HG02798 (cell line): ENCODE measurements around the gene PTCH2.
A peak's percentile ranks its signal among the peaks of the same experiment; 100 is the strongest.
"Not testable (repeated sequence)": the region's sequence is repeated elsewhere in the genome, so short reads cannot be mapped to it uniquely, and the experiment has no call there.

Experiments
- ATAC-seq: cut with Tn5 transposase; IDR thresholded peaks from one replicate; pipeline ENCODE4 v1.9.1; 2021; ENCODE audit warnings: mild to moderate bottlenecking; ENCODE audit not compliant: unreplicated experiment, poor library complexity

The PTCH2 gene

DNA sequence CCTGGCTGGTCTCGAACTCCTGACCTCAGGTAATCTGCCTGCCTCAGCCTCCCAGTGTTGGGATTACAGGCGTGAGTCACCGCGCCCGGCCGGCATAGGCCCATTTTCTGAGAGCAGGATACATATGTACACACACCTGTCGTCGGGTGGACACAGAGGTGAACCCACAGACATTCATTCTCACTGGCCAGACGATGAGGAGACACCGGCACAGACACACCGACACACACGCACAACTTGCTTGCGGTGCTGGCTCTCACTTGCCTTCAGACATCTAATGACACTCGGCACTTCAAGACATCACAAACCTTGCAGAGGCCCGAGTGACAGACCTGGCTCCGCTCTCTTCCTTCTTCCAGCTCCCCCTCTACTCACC is 579 bp downstream of the PTCH2 start:
- ATAC-seq: no peak

DNA sequence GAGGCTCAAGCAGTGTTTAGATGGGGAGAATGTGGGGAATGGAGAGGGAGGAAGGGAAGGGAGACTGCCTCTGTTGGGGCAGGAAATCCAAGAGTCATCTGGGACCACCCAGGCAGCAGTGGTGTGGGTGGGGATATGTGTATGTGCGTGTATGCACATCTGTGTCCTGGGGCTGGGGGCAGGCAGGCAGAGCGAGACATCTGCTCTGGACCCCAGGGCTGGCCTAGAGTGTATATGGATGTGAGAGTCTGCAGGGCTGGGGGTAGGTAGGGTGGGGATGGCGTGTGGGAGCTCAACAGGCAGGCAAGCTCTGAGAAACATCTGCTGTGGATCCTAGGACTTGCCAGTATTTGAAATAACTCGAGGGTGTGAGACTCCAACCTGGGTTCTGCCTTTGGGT is 3.5 kb downstream of the PTCH2 start:
- no peak for ATAC-seq

DNA sequence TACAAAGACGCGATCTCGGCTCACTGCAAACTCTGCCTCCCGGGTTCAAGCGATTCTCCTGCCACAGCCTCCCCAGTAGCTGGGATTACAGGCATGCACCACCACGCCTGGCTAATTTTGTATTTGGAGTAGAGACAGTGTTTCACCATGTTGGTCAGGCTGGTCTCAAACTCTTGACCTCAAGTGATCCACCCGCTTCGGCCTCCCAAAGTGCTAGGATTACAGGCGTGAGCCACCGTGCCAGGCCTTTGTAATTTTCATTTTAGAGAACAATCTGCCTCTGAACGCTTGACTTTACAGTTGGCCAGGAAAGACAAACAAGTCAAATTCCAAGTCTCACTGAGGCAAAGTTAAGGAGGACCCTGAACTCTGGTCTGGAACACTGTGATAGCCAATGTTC is 4.8 kb downstream of the PTCH2 start:
- ATAC-seq: not testable (repeated sequence)

DNA sequence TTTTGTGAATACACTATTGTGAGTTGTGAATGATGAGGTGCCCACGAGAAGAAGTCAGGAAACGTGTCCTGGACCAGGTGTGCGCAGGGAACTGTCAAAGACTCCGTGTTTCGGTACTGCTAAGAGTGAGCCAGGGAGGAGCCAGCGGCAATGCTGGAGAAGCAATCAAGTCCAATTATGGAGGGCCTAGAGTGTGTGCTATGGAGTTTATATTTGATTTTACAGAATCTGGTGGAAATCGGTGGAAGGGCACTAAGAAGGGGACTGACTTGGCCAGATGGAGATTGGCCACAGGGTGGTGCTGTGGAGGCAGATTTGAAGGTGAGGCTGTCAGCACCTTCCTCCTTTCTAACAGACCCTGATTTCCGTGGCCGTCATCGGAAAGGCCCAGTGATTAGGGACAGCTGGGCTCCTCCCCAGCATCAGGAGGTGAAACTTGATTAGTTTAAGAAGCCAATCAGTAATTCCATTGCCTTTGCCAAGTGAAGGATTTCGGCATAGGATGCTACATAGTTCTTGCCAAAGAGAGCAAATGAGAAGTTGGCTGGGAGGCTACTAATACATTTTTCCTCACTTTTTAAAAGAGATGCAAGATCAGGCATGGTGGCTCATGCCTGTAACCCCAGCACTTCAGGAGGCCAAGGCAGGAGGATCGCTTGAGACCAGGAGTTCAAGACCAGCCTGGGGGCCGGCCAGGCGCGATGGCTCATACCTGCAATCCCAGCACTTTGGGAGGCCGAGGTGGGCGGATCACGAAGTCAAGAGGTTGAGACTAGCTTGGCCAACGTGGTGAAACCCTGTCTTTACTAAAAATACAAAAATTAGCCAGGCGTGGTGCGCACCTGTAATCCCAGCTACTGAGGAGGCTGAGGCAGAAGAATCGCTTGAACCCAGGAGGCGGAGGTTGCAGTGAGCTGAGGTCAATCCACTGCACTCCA is 7.0 kb downstream of the PTCH2 start:
- ATAC-seq: peak; percentile 67

DNA sequence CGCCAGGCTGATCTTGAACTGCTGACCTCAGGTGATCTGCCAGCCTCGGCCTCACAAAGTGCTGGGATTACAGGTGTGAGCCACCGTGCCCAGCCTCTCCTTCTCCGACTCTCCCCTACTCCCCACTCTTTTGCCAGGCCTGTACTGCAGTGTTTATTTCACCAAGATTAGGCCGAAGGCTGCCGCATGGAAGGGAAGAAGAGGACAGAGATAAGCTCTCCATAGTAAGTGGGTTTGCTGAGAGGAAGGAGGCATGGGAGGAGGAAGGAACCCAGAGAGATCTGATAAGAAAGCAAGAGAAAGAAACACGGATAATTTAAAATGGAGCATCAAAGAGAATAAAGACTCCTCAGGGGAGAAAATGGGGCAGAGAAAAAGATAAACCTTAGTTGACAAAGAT is 8.7 kb downstream of the PTCH2 start:
- no peak for ATAC-seq

DNA sequence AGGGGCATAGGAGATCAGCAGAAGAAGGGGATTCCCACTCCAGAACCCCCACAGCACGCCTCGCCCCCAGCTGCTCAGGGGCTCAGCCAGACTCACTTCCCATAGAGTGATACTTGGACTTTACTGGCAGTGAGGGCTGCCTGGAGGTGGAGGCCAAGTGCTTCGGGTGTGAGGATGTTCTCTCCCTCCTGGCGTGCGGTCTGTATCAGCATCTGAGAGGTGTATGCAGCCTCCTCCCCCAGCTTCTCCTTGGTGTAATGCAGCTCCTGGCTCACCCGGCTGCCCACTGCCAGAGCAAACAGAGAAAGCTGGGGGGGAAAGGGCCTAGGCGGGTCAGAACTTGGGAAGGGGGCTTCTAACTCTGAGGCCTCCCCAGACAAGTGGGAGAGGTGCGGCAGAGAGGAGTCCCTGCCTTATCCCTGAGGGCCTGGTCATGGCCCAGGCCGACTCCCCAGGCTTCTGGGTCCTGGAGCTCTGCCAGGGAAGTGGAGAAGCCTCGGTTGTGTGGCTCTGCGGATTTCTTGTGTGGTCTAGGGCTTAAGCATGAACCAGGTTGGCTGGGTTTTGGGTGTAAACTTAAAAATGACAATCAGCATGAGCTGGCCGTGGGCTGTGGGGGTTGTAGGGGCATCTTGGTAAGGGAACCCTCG is 10.9 kb downstream of the PTCH2 start:
- no peak for ATAC-seq

DNA sequence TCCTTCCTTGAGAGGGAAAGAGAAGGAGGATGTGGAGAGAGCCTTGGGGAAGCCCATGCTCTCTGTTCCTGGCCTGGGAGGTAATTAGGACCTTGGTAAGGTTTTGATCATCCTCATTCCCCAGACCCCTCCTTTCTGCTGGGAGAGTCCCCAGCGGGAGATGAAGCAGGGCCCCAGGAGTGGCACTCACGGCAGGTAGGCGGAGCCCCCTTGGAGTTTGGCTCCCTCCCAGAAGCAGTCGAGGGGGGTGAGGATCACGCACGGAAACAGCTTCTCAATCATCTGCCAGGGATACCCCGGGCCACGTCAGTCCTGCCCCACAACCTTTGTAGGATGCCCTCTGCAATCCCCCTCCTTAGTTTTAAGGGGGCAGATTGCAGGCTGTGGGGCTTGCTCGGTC is 11.5 kb downstream of the PTCH2 start:
- no peak for ATAC-seq

DNA sequence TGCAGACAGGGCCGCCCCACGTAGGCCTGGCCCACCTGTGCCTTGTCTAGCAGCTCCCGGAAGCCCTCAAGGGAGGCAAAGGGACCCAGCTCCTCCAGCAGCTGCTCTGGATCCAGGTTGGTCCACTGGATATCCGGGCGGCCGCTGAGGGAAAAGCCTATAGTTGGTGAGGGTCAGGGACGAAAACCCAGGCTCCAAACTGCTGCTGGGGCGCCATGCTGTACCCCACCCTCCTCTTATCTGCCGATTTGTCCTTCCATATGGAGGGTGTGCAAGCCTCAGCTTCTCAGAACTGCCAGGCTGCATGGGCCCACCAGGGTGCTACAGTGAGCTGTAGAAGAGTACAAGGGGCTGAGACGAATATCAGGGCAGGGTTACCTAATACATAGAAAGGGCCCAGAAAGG is 12.2 kb downstream of the PTCH2 start:
- no peak for ATAC-seq

DNA sequence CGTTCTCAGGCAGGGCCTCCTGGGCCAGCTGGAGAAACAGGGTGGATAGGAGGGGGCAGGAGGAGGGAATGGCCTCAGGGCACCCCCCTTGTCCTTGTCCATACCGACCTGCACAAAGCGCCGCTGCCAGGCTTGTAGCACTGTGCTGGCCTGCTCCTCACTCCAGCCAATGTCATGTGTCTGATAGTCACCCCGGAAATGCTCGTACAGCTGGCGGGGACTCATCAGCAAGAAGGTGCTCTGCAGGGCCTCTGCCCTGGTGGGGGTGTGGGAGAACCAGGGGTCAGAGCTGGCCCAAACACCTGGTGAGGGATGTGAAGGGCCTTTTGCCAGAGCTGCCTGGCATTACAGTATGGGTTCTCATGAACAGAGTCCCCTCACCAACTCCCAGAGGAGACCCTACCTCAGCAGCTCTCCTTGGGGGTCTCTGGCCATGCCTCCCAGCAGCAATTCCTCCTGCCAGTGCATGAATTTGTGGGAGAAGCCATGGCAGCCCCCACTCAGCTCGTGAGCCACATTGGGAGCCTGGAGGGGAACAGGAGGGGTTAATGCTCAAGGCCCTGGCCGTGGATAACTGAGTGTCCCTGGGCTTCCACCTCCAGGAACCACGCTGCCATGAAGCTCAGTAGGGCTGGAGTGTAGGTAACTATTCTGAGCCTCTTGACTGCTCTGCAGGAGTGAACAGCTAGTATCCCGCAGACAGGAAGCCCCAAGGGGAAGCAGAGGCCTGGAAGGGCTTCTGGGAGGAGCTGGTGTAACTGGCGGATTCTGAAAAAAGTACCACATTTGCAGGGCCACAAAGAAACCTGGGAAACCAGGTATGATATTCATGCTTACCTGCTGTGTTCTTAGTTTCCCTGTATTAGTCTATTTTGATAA is 13.3 kb downstream of the PTCH2 start:
- ATAC-seq: no peak

DNA sequence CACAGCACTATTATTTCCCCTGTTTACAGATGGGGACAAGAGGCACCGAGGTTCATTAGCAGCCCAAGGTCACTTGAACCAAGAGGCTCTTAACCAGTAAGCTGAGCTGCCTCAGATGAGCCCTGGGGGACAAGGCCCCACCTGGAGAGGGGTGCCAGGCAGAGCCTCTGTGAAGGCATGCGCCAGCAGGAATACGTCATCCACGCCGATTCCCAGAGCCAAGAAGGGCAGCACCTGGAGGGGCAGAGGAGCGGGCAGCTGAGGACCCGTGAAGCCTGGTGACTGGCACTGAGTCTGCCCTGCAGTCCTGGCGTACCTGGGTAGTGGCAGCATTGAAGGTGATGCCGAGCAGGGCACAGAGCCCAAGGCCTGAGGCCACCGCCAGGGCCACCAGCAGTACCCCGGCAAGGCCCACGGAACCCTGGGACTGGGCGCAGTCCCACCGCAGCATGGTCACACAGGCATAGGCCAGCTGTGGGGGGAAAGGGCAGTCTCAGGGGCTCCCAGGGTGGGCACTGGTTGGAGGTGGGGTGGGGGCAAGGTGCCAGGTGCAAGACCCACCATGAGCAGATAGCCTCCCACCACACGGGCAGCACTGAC is 14.1 kb downstream of the PTCH2 start:
- no peak for ATAC-seq

DNA sequence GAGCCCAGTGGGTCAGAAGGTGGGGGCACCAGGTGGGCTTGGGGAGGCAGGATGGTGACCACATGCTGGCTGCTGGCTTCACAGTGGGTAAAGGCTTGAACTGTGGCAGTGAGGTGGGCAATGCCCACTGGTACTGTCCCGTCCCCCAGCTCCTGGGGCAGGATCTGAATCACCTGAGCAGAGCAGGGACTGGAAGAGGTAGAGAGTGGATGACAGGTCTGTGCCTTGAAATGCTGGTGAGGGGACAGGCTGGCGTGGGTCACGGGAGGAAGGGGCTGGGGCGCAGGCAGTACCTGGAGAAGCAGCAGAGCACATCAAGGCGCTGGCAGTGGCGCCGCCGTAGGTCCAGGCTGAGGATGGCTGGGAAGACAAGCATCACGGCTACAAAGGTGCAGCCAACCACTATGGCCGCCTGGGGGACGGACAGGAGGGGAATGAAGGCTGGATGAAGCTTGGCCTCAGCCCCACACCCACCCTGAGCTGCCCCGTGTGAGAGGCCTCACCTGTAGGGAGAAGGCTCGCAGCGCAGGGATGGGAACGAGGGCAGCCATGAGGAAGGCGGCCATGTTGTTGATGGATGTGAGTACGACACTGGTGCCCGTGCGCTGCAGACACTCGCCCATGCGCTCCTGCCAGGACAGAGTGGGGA is 14.9 kb downstream of the PTCH2 start:
- no peak for ATAC-seq

DNA sequence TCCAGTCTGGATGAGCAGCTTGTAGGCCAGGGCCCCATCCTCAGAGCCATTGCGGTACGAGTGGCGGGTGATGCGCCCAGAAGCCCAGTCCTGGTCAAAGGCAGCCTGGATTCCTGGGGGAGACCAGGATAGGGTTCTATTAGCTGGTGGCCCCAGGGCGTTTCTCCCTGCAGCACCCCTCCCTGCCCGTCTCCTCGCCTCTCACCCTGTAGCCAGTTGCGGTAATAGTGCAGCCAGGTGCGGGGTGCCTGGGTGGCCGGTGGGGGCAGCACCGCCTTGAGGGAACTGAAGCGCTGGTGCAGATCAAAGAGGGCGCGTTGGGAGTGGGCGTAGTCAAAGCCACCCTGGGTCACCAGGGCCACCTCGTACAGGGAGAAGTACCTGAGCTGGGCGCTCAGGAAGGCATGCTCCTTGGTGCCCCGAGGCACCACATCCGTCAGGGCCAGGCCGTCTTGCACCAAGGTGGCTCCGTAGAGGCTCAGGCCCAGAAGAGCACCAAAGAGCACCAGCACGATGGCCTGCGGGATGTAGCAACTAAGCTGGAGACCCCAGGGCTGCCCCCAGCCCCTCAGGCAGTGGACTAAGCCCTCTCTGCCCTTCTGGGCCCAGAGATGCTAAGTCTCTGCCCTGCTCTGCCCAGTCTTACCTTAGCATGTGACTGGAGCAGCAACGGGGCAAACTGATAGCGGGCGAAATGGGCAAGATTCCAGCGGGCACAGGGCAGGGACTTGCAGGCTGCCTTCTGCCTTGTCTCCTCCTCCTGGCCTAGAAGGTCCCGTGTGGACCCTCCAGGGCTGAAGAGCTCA is 15.7 kb downstream of the PTCH2 start:
- no peak for ATAC-seq

DNA sequence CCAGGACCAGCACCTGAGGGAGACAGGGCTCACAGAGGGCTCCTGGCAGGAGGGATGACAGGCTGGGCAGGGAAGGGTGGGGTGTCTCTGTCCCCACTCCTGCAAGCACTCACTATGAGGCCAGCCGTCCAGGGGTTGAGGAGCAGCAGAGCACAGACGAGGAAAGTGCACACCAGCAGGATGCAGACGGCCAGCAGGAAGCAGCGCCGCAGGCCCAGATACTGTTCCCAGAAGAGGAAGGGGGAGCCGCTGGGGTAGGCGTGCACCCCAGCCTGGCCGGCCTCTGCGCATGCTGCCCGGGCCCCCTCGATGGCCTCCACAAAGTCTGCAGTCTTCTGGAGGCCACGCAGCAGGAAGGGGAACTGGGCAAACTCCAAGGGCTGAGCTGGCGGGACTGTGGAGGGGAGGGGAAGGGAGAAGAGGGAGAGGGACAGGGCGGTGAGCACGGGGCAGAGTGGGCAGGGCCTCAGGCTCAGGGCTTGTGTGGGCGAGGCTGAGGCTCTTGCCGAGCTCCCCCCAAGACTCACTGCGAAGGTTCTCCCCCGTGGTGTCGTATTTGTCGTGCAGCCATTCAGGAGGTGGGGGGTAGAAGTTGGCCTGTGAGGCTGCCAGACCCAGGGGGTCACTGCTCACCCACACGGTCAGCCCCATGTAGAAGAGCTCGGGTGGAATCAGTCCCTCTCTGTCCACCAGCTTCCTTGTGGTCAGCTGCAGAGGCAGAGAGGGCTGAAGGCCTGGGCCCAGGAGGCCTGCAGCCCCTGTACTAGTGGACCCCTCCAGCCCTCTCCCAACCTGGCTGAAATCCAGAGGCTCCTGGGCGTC is 16.5 kb downstream of the PTCH2 start:
- no peak for ATAC-seq

DNA sequence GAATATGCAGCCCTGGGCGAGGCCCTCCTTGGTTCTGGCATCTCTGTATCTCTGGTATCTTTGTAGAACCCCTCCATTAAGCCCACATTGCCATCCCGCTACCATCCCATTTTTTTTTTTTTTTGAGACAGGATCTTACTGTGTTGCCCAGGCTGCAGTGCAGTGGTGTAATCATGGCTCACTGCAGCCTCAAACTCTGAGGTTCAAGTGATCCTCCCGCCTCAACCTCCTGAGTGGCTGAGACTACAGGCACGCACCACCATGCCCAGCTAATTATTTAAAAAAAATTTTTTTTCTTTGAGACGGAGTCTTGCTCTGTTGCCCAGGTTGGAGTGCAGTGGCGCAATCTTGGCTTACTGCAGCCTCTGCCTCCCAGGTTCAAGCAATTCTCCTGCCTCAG is 18.7 kb downstream of the PTCH2 start:
- not testable (repeated sequence) for ATAC-seq

DNA sequence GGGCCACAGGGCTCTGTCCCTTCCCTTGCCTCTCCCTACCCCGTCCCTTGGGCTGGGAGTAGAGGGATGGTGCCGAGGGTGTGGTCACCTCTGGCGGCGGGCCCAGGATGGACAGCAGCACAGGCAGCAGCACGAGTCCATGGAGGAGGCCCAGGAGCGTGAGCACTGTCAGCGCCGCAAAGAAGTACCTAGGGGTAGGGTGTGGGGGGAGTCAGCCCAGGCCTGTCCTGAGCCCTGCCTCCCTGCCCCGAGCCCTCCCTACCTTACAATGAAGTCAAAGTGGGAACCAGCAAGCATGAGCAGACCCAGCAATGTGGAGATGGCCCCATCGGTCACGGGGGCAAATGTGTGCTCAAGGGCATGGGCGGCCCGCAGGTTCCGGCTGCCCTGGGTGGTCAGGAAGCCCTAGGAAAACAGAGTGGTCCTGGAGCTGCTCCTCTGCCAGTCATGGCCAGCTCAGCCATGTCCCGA is 20.0 kb downstream of the PTCH2 start:
- ATAC-seq: no peak

DNA sequence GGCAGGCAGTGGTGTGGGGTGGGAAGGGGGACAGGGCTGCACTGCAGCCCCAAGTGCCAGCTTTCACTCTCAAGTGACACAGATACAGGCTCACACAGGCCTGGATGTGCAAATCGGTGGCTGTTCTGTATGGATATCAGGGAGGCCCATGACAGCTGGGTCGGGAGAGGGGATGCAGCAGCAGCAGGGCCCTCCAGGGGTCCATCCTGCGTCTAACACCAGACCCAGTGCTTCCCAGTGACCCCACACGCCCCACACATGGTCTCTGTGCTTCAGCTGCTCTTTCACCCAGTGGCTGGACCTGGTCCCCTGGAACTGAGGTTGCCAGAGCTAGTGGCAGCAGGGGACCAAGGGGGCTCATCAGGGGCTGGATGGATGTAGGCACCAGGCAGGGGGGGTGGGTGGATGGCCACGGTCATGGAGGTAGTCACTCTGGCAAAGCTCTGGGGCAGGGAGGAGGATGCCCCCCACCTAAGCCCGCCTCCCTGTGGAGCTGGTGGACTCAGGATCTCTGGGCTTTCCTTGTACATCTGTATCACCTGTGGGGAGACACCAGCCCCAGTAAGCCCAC is 20.8 kb downstream of the PTCH2 start:
- no peak for ATAC-seq

DNA sequence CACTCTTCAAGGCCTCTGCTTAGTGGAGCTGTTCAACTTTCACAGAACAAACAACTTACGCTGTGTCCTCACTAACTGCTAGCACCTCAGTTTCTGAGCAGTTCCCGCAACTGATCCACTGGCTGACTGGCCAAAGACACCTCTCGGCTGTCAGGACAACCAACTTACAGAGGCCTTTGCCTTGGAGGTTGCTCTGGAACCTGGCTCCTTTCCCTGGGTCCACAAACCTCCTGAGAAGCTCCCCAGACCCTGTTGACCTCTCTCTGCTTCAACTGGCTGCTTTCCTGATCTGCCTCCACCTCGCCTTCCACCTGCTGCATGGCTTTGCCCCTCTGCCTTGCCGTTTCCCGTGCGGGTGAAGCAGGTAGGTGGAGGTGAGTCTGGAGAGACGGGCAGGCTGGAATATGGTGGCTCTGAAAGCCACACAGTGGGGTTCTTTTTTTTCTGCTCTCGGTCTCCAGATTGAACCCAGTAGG is 21.8 kb downstream of the PTCH2 start:
- ATAC-seq: no peak
